ENCODE results near the gene UCHL3. TPM values are rescaled to one million over a fixed set of nuclear protein-coding genes. Genes with fewer than 3 reads are reported as not detected.

The UCHL3 gene
- polyA plus RNA-seq, 1 donor (not counting 4 experiments of a cell fraction or from before 2014, with no cell fraction given), result 134 TPM

DNA sequence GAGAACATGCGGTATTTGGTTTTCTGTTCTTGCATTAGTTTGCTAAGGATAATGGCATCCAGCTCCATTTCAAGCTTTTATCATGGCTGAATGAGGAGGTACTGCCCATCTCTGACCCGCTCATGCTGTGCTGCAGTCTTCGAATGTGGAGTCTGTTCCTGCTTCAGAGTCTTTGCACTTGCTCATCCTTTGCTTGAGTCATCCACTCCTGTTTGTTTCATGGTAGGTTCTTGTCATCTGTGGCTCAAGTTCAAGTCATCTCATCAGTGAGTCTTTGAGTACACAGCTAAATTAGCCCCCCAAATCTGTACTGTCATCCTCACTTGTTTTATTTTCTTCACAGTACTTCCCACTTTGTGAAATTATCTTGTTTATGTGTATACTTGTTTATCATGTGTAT is 5.4 kb downstream of the UCHL3 start:
- Histone ChIP-seq H3K9me3 (ENCODE audit: control insufficient read depth, low read depth, low read length) (no peaks in the 10 kb centered on the region), H3K36me3 (ENCODE audit: control insufficient read depth in 2 of 2, extremely low read depth in 1 of 2, insufficient read depth in 2 of 2, low read length in 2 of 2) (peaks cover 0 to 18% of the 10 kb centered on the region in 2 experiments), H4K20me1 (ENCODE audit: control insufficient read depth, extremely low read depth, insufficient read depth, low read length) (no peaks in the 10 kb centered on the region), H3K4me3 (ENCODE audit: control insufficient read depth in 2 of 3, extremely low read depth in 1 of 3, insufficient read depth in 2 of 3, low read depth in 1 of 3, low read length in 3 of 3) (no peak overlapping the region), H3K4me1 (ENCODE audit: control insufficient read depth, extremely low read depth, insufficient read depth, low read length) (peaks cover 13% of the 10 kb centered on the region), H3K9me1 (ENCODE audit: control insufficient read depth, extremely low read depth, insufficient read depth, low read length) (peaks cover 2% of the 10 kb centered on the region), H3K27me3 (ENCODE audit: control insufficient read depth, extremely low read depth, insufficient read depth, low read length) (no peaks in the 10 kb centered on the region), H3K9ac (ENCODE audit: control insufficient read depth, extremely low read depth, insufficient read depth, low read length) (no peak overlapping the region), H3K4me2 (ENCODE audit: control insufficient read depth, extremely low read depth, insufficient read depth, low read depth, low read length) (no peak overlapping the region), H3K27ac (ENCODE audit: control insufficient read depth, insufficient read depth, low read length) (no peak overlapping the region), H2AFZ (ENCODE audit: control insufficient read depth, low read length) (no peak overlapping the region), H3K79me2 (ENCODE audit: control insufficient read depth, insufficient read depth, low read length) (peaks cover 74% of the 10 kb centered on the region)
- TF ChIP-seq CTCF (optimal IDR thresholded peaks at IDR 0.05 in 1 of 3, IDR thresholded peaks at IDR 0.05 in 1 of 3, conservative IDR thresholded peaks at IDR 0.05 in 1 of 3; ENCODE audit: extremely low read depth in 1 of 3, insufficient read depth in 2 of 3, low read length in 3 of 3) (no peak), EZH2 (IDR thresholded peaks at IDR 0.05; ENCODE audit: low read length) (no peak)
- FAIRE-seq (peak; percentile 58), DNase-seq (ENCODE audit: low read depth, low spot score) (no peak)
- dilution Hi-C loops (cut with MboI; ENCODE audit: extremely low pct_ligation_motif_present, low sequenced_read_pairs), result no loop called here

- no peak for DNase-seq (ENCODE audit: low read depth, low spot score)
- peaks cover 2% of the 10 kb centered on the region for H3K9me1 ChIP-seq (ENCODE audit: control insufficient read depth, extremely low read depth, insufficient read depth, low read length)
- H3K79me2 ChIP-seq (ENCODE audit: control insufficient read depth, insufficient read depth, low read length), result peaks cover 67% of the 10 kb centered on the region
- H3K9ac ChIP-seq (ENCODE audit: control insufficient read depth, extremely low read depth, insufficient read depth, low read length), result no peak overlapping the region
- FAIRE-seq, result no peak
- H3K4me2 ChIP-seq (ENCODE audit: control insufficient read depth, extremely low read depth, insufficient read depth, low read depth, low read length), result no peak overlapping the region
- dilution Hi-C loops (cut with MboI; ENCODE audit: extremely low pct_ligation_motif_present, low sequenced_read_pairs), result no loop called here
- H3K4me1 ChIP-seq (ENCODE audit: control insufficient read depth, extremely low read depth, insufficient read depth, low read length), result peaks cover 8% of the 10 kb centered on the region
- H2AFZ ChIP-seq (ENCODE audit: control insufficient read depth, low read length), result no peak overlapping the region
- no peaks in the 10 kb centered on the region for H3K9me3 ChIP-seq (ENCODE audit: control insufficient read depth, low read depth, low read length)
- no peaks in the 10 kb centered on the region for H4K20me1 ChIP-seq (ENCODE audit: control insufficient read depth, extremely low read depth, insufficient read depth, low read length)
- no peak overlapping the region for H3K27ac ChIP-seq (ENCODE audit: control insufficient read depth, insufficient read depth, low read length)
- no peaks in the 10 kb centered on the region for H3K27me3 ChIP-seq (ENCODE audit: control insufficient read depth, extremely low read depth, insufficient read depth, low read length)
- H3K36me3 ChIP-seq (ENCODE audit: control insufficient read depth in 2 of 2, extremely low read depth in 1 of 2, insufficient read depth in 2 of 2, low read length in 2 of 2), result peaks cover 0 to 18% of the 10 kb centered on the region in 2 experiments
- no peak overlapping the region for H3K4me3 ChIP-seq (ENCODE audit: control insufficient read depth in 2 of 3, extremely low read depth in 1 of 3, insufficient read depth in 2 of 3, low read depth in 1 of 3, low read length in 3 of 3)
- TF ChIP-seq CTCF (optimal IDR thresholded peaks at IDR 0.05 in 1 of 3, IDR thresholded peaks at IDR 0.05 in 1 of 3, conservative IDR thresholded peaks at IDR 0.05 in 1 of 3; ENCODE audit: extremely low read depth in 1 of 3, insufficient read depth in 2 of 3, low read length in 3 of 3), result no peak
- no peak for TF ChIP-seq EZH2 (IDR thresholded peaks at IDR 0.05; ENCODE audit: low read length)
Measured at GRCh38 chr13:75555836-75556235, 6.2 kb downstream of the UCHL3 start.

Measured in keratinocyte (primary cell).